Epithelial cell of proximal tubule (primary cell): ENCODE data around the gene GTSE1. TPM values are rescaled to one million over a fixed set of nuclear protein-coding genes. Genes with fewer than 3 reads are reported as not detected.
A peak's percentile ranks its signal among the peaks of the same experiment; 100 is the strongest.

ENCODE experiments used
- DNase-seq: peaks from one replicate; pipeline ENCODE4 v3.0.0-alpha.2; 2011; ENCODE audit warnings: low read depth
- H3K4me3 ChIP-seq: 2 replicates; pipeline ENCODE4 v1.5.1; 2011; ENCODE audit warnings: low read depth, mild to moderate bottlenecking, low read length
- total RNA-seq: library from RNA; depleted of rRNA; stranded (reverse); fragments of >200 nt; gene quantifications from 2 replicates; pipeline ENCODE4 v1.2.3, GENCODE V29; 2015
- TF ChIP-seq, protein P1 (sequence below): conservative IDR thresholded peaks from 2 replicates; pipeline ENCODE4 v1.5.1; 2012; ENCODE audit warnings: low read depth, mild to moderate bottlenecking, low read length

Gene GTSE1, protein sequence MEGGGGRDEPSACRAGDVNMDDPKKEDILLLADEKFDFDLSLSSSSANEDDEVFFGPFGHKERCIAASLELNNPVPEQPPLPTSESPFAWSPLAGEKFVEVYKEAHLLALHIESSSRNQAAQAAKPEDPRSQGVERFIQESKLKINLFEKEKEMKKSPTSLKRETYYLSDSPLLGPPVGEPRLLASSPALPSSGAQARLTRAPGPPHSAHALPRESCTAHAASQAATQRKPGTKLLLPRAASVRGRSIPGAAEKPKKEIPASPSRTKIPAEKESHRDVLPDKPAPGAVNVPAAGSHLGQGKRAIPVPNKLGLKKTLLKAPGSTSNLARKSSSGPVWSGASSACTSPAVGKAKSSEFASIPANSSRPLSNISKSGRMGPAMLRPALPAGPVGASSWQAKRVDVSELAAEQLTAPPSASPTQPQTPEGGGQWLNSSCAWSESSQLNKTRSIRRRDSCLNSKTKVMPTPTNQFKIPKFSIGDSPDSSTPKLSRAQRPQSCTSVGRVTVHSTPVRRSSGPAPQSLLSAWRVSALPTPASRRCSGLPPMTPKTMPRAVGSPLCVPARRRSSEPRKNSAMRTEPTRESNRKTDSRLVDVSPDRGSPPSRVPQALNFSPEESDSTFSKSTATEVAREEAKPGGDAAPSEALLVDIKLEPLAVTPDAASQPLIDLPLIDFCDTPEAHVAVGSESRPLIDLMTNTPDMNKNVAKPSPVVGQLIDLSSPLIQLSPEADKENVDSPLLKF
- 18.2 and 35.8 TPM in 2 replicates for total RNA-seq

- peak; percentile 61 for DNase-seq
- H3K4me3 ChIP-seq, result peak within 1 kb of the TSS; percentile 79
- TF ChIP-seq, protein P1, sequence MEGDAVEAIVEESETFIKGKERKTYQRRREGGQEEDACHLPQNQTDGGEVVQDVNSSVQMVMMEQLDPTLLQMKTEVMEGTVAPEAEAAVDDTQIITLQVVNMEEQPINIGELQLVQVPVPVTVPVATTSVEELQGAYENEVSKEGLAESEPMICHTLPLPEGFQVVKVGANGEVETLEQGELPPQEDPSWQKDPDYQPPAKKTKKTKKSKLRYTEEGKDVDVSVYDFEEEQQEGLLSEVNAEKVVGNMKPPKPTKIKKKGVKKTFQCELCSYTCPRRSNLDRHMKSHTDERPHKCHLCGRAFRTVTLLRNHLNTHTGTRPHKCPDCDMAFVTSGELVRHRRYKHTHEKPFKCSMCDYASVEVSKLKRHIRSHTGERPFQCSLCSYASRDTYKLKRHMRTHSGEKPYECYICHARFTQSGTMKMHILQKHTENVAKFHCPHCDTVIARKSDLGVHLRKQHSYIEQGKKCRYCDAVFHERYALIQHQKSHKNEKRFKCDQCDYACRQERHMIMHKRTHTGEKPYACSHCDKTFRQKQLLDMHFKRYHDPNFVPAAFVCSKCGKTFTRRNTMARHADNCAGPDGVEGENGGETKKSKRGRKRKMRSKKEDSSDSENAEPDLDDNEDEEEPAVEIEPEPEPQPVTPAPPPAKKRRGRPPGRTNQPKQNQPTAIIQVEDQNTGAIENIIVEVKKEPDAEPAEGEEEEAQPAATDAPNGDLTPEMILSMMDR, result peak; percentile 30
Observed at GRCh38 chr22:46296257-46297150, at the start of gene GTSE1. TSS of gene GTSE1 (plus strand) at chr22:46296870. CDS start at chr22:46297401, 531 bp downstream.

DNA sequence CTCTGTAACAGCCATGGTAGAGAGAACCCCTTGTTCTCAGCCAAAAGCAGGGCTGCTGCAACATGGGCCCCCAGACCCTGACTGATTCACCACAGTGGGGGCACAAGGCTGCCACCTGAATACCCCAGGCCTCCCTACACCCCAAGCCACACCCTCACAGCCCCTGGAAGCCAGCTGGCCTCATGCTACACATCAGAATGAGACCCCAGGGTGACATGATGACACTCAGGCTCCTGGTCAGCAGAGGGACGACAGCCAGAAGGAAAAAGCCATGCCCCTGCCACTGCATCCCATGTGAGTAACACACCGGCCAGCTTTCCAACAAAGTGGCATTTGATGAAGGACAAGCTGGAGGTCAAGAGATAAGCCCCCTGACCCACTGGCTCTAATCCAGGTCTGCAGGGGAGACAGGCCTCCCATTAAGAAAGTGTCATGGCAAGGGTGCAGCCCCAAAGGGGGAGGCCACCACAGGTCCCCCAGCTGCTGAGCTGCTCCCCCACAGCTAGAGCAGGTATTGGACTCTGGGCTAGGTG lies 49.2 kb upstream of the GTSE1 start:
- TF ChIP-seq, protein P1, result no peak
- no peak overlapping the region for H3K4me3 ChIP-seq
- DNase-seq, result no peak

- TF ChIP-seq, protein P1, result no peak
- DNase-seq, result no peak
- H3K4me3 ChIP-seq, result peak within 1 kb of the TSS; percentile 89
Observed at GRCh38 chr22:46250035-46250782, 46.5 kb upstream of the GTSE1 start, which contains the start of gene CDPF1. TSS of gene CDPF1 (minus strand) at chr22:46250293. CDS start at chr22:46248284, 2,009 bp downstream.

DNA sequence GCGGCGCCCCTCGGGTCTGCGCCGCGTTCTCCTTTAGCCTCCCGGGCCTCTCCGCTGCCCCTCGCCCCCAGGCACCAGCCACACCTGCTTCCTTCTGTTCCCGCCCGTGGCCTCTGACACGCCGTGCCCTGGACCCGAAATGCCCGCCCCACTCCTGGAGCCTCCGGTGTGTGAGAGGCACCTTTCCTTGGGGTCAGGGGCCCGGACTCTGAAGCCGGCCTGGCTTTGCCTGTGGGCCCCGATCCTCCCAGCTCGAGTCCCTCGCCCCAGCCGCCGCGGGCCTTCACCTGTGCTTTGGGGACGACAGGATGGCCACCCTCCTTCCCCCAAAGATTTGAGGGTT lies 45.9 kb upstream of the GTSE1 start:
- TF ChIP-seq, protein P1, result no peak
- H3K4me3 ChIP-seq, result peak overlapping the region; percentile 89
- no peak for DNase-seq

DNA sequence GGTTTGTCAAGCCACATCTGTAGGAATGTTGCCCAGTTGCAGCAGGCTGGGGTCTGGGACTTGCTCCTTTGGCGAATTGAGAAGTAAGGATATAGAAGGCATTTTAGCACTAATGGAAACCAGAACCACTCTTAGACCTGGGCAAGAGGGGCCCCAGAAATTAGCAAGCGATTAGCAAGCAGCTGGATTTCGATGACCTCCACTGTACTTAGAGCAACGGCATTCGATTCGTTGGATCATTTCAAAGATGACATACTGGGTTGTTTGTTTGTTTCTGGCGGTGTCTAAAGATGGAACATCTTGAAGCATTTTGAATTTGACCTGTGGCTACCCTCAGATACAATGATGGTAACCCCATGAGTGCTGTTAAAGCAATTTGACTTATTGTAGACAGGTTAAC lies 45.4 kb upstream of the GTSE1 start:
- peak overlapping the region; percentile 89 for H3K4me3 ChIP-seq
- TF ChIP-seq, protein P1, result no peak
- DNase-seq, result no peak
